Fibroblast of villous mesenchyme (primary cell): ENCODE measurements around the gene NTM. TPM values are rescaled to one million over a fixed set of nuclear protein-coding genes. Genes with fewer than 3 reads are reported as not detected.

ENCODE experiments used
- DNase-seq: peaks from one replicate; pipeline ENCODE4 v3.0.0-alpha.2; 2010; ENCODE audit warnings: low read depth
- H3K4me3 ChIP-seq: 2 replicates; pipeline ENCODE4 v1.5.1; 2011; ENCODE audit warnings: low read depth, mild to moderate bottlenecking, low read length
- CTCF ChIP-seq: IDR thresholded peaks from 2 replicates; pipeline ENCODE4 v1.5.1; 2012; ENCODE audit warnings: low read depth, mild to moderate bottlenecking, low read length; ENCODE audit not compliant: insufficient read depth
- total RNA-seq: library from RNA; depleted of rRNA; stranded (reverse); fragments of >200 nt; gene quantifications from 2 replicates; pipeline ENCODE4 v1.2.3, GENCODE V29; 2012

Gene NTM
- total RNA-seq, 1 donor = 7.3 TPM

DNA sequence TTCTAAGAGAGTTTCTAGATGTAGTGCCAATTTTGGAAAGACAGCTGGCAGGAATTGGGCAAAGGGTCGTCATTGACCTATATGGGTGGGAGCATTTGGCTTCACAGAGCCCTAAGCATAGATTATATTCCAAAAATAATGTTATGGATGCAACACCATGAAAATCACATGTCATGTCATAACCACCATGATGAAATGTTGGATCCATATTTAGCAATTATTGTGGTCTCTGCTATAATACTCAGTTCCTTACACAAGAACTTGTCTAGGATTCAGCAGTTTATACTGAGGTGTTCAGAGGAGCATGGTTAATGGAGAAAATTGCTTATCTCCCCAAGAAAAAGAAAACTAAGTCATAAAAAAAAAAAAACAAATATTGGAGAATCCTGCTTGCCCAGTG is 31.6 kb downstream of the NTM start:
- DNase-seq = no peak
- TF ChIP-seq CTCF = no peak

DNA sequence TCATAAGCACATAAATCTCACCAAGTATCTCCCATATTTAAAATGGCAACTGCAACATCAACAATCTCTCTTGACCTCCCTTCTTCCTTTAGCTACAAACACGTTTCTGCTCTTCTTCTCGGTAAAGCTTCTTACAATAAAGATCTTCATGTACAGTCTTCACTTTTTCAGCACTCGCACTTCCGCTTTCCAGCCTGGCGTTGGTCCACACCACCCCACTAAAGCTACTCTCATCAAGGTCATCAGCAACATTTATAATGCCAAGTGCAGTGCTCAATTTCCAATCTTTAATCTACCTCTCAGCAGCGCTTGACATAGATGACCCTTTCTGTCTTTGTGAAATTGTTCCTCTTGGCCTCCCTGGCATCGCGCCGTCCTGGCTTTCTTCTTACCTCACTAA is 33.6 kb downstream of the NTM start:
- no peak for DNase-seq
- H3K4me3 ChIP-seq = no peak overlapping the region
- no peak for TF ChIP-seq CTCF

More for the DNA sequence above, 31.6 kb downstream of the NTM start:
- H3K4me3 ChIP-seq = no peak overlapping the region

- TF ChIP-seq CTCF = peak; percentile 27
- H3K4me3 ChIP-seq = no peak overlapping the region
- peak; percentile 11 for DNase-seq
Measured at GRCh38 chr11:131408025-131408640, 37.7 kb downstream of the NTM start.

GRCh38 chr11:131409345-131409744 is 38.9 kb downstream of the NTM start:
- TF ChIP-seq CTCF = no peak

DNA sequence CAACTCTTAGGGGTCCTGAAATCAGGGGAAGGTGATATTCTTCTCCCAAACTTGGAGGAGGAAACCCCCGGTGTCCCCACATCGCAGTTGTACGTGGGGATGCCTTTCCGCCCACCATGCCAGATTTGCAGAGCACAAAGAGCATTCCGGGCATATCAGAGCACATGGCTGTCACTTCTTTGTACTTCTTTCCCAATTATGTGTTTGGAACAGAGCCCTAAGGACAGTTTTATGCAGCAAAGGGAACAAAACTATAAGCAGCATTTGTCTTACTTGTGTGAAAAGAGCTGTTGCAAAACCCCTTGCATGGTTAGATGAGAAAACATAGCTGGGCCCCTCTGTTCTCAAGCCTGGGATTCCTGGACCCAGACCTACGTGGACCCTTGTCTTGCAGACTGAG is 41.2 kb downstream of the NTM start:
- H3K4me3 ChIP-seq = no peak overlapping the region
- DNase-seq = no peak
- TF ChIP-seq CTCF = no peak

More at GRCh38 chr11:131409345-131409744, 38.9 kb downstream of the NTM start:
- DNase-seq = no peak
- no peak overlapping the region for H3K4me3 ChIP-seq

- TF ChIP-seq CTCF = no peak
- no peak for DNase-seq
- H3K4me3 ChIP-seq = no peak overlapping the region
Measured at GRCh38 chr11:131412061-131412460, 41.6 kb downstream of the NTM start.

GRCh38 chr11:131413217-131413616 is 42.8 kb downstream of the NTM start:
- DNase-seq = no peak
- no peak overlapping the region for H3K4me3 ChIP-seq
- no peak for TF ChIP-seq CTCF
